HG02763 (cell line): ENCODE data around the gene FHL2.

ENCODE experiments used
- ATAC-seq: cut with Tn5 transposase; IDR thresholded peaks from one replicate; pipeline ENCODE4 v1.9.1; 2021; ENCODE audit warnings: mild to moderate bottlenecking, moderate library complexity; ENCODE audit not compliant: unreplicated experiment

FHL2 gene

GRCh38 chr2:105422801-105423200 is 23.9 kb upstream of the FHL2 start:
- no peak for ATAC-seq

GRCh38 chr2:105421053-105421452 is 22.2 kb upstream of the FHL2 start:
- no peak for ATAC-seq

GRCh38 chr2:105418522-105418921 is 19.7 kb upstream of the FHL2 start:
- no peak for ATAC-seq

- no peak for ATAC-seq
These were observed 19.1 kb upstream of the FHL2 start for GRCh38 chr2:105417857-105418436.

GRCh38 chr2:105416156-105416555 is 17.3 kb upstream of the FHL2 start:
- no peak for ATAC-seq

GRCh38 chr2:105415007-105415406 is 16.2 kb upstream of the FHL2 start:
- no peak for ATAC-seq

GRCh38 chr2:105413206-105413605 is 14.4 kb upstream of the FHL2 start:
- ATAC-seq = no peak

GRCh38 chr2:105412584-105412983 is 13.7 kb upstream of the FHL2 start:
- ATAC-seq = no peak

- no peak for ATAC-seq
These were observed 13.0 kb upstream of the FHL2 start for GRCh38 chr2:105411720-105412407.

- no peak for ATAC-seq
These were observed 11.7 kb upstream of the FHL2 start for GRCh38 chr2:105410554-105410953.

- no peak for ATAC-seq
These were observed 10.9 kb upstream of the FHL2 start for GRCh38 chr2:105409717-105410116.

- ATAC-seq = no peak
These were observed 9.3 kb upstream of the FHL2 start for GRCh38 chr2:105407946-105408743.

GRCh38 chr2:105406221-105406620 is 7.4 kb upstream of the FHL2 start:
- ATAC-seq = no peak

GRCh38 chr2:105405291-105405690 is 6.4 kb upstream of the FHL2 start:
- ATAC-seq = no peak

- no peak for ATAC-seq
These were observed 5.9 kb upstream of the FHL2 start for GRCh38 chr2:105404736-105405135.

- ATAC-seq = no peak
These were observed 5.2 kb upstream of the FHL2 start for GRCh38 chr2:105403783-105404698.

GRCh38 chr2:105403241-105403782 is 4.5 kb upstream of the FHL2 start:
- ATAC-seq = no peak

GRCh38 chr2:105402809-105403208 is 4.0 kb upstream of the FHL2 start:
- ATAC-seq = no peak

- ATAC-seq = no peak
These were observed 3.0 kb upstream of the FHL2 start for GRCh38 chr2:105401867-105402266.

GRCh38 chr2:105400138-105400540 is 1.3 kb upstream of the FHL2 start:
- ATAC-seq = no peak
